IPS-20b (cell line): ENCODE data around the gene DEFB119.
"Not testable (repeated sequence)": the region's sequence is repeated elsewhere in the genome, so short reads cannot be mapped to it uniquely, and the experiment has no call there.

ENCODE experiments used
- H3K27ac ChIP-seq: one replicate; pipeline ENCODE4 v1.5.1; 2013; ENCODE audit warnings: low read length
- H3K27me3 ChIP-seq: 2 replicates; pipeline ENCODE4 v1.6.1; 2013; ENCODE audit warnings: mild to moderate bottlenecking, low read length, inconsistent platforms; ENCODE audit not compliant: insufficient read depth
- H3K36me3 ChIP-seq: 2 replicates; pipeline ENCODE4 v1.6.1; 2013; ENCODE audit warnings: low read depth, mild to moderate bottlenecking, inconsistent platforms, low read length, moderate library complexity; ENCODE audit not compliant: insufficient read depth
- H3K4me1 ChIP-seq: 2 replicates; pipeline ENCODE4 v1.6.1; 2013; ENCODE audit warnings: mild to moderate bottlenecking, control low read depth, inconsistent platforms, low read length, moderate library complexity; ENCODE audit not compliant: insufficient read depth
- H3K4me3 ChIP-seq: 2 replicates; pipeline ENCODE4 v1.5.1; 2013; ENCODE audit warnings: mild to moderate bottlenecking, low read length, inconsistent platforms
- H3K9ac ChIP-seq: 2 replicates; pipeline ENCODE4 v1.6.1; 2013; ENCODE audit warnings: low read depth, mild to moderate bottlenecking, inconsistent platforms, low read length, moderate library complexity
- H3K9me3 ChIP-seq: 2 replicates; pipeline ENCODE4 v1.6.1; 2013; ENCODE audit warnings: mild to moderate bottlenecking, low read depth, low read length, inconsistent platforms; ENCODE audit not compliant: insufficient read depth

Gene DEFB119, protein sequence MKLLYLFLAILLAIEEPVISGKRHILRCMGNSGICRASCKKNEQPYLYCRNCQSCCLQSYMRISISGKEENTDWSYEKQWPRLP

DNA sequence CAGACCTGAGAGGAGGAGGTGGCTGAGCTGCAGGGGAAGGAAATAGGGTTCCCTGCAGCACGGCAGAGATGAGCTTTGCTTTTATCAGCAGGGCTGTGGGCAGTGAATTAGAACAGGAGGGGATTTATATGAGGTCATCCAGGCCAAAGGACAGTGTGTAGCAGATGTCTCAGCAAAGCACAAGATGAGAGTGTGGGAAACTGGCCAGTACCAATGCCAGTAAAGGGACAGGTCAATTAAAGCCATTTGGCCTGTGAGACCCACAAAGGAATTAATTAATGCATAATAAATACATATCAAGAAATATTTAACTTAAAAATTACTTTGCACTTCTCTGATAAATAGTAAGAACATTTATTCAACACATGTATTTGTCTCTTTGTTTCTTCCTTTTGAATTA, at the start of gene DEFB119:
Gene DEFB119 (minus strand): TSS at position 101 of the 400 bp plus-strand sequence. CDS start 107 bp downstream, outside the sequence.
- no peak within 1 kb of the TSS for H3K9ac ChIP-seq
- H3K9me3 ChIP-seq: peaks cover 83% of the 10 kb centered on the region
- no peak within 1 kb of the TSS for H3K27ac ChIP-seq
- no peaks in the 10 kb centered on the region for H3K36me3 ChIP-seq
- no peak within 1 kb of the TSS for H3K4me3 ChIP-seq
- H3K4me1 ChIP-seq: no peaks in the 10 kb centered on the region
- H3K27me3 ChIP-seq: no peaks in the 10 kb centered on the region

GRCh38 chr20:31430568-31431115, 40.3 kb upstream of the DEFB119 start:
- H3K27ac ChIP-seq: no peak overlapping the region
- no peaks in the 10 kb centered on the region for H3K4me1 ChIP-seq
- H3K9me3 ChIP-seq: peaks cover 47% of the 10 kb centered on the region
- no peak overlapping the region for H3K9ac ChIP-seq
- no peak overlapping the region for H3K4me3 ChIP-seq
- no peaks in the 10 kb centered on the region for H3K36me3 ChIP-seq
- no peaks in the 10 kb centered on the region for H3K27me3 ChIP-seq

DNA sequence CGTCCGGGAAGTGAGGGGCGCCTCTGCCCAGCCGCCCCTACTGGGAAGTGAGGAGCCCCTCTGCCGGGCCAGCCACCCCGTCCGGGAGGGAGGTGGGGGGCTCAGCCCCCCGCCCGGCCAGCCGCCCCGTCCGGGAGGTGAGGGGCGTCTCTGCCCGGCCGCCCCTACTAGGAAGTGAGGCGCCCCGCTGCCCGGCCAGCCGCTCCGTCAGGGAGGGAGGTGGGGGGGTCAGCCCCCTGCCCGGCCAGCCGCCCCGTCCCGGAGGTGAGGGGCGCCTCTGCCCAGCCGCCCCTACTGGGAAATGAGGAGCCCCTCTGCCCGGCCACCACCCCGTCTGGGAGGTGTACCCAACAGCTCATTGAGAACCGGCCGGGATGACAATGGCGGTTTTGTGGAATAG, 37.2 kb upstream of the DEFB119 start:
- peaks cover 56% of the 10 kb centered on the region for H3K9me3 ChIP-seq
- not testable (repeated sequence) for H3K27ac ChIP-seq, H3K9ac ChIP-seq, H3K27me3 ChIP-seq, H3K36me3 ChIP-seq, H3K4me3 ChIP-seq, H3K4me1 ChIP-seq

DNA sequence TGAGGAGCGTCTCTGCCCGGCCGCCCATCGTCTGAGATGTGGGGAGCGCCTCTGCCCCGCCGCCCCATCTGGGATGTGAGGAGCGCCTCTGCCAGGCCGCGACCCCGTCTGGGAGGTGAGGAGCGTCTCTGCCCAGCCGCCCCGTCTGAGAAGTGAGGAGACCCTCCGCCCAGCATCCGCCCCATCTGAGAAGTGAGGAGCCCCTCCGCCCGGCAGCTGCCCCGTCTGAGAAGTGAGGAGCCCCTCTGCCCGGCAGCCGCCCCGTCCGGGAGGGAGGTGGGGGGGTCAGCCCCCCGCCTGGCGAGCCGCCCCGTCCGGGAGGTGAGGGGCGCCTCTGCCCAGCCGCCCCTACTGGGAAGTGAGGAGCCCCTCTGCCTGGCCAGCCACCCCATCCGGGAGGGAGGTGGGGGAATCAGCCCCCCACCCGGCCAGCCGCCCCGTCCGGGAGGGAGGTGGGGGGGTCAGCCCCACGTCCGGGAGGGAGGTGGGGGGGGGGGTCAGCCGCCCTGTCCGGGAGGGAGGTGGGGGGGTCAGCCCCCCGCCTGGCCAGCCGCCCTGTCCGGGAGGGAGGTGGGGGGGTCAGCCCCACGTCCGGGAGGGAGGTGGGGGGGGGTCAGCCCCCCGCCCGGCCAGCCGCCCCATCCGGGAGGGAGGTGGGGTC, 36.6 kb upstream of the DEFB119 start:
- not testable (repeated sequence) for H3K4me3 ChIP-seq, H3K4me1 ChIP-seq, H3K9ac ChIP-seq, H3K27ac ChIP-seq, H3K27me3 ChIP-seq, H3K36me3 ChIP-seq
- peaks cover 51% of the 10 kb centered on the region for H3K9me3 ChIP-seq

DNA sequence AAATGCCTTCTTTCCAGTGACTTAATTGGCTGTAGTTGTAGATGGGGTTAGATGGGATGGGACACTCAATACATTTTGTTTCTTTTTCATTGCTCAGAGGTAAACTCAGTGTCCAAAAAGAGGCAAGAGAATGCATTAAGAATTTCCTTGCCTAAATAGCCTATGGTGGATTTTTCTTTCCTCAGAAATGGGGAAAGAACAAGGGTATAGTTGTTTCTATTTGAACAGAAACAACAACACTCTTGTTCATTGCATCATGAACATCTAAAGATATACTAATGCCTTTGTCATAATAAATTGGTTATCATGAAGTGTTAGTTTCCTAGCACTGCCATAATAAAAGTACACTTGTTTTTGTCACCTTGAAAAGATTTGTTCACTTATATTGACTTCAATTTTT, 35.4 kb upstream of the DEFB119 start:
- no peaks in the 10 kb centered on the region for H3K4me1 ChIP-seq
- H3K9ac ChIP-seq: no peak overlapping the region
- H3K27ac ChIP-seq: no peak overlapping the region
- peaks cover 59% of the 10 kb centered on the region for H3K9me3 ChIP-seq
- H3K4me3 ChIP-seq: no peak overlapping the region
- no peaks in the 10 kb centered on the region for H3K36me3 ChIP-seq
- H3K27me3 ChIP-seq: no peaks in the 10 kb centered on the region

- no peaks in the 10 kb centered on the region for H3K27me3 ChIP-seq
- H3K4me3 ChIP-seq: no peak overlapping the region
- no peaks in the 10 kb centered on the region for H3K4me1 ChIP-seq
- H3K27ac ChIP-seq: no peak overlapping the region
- no peaks in the 10 kb centered on the region for H3K36me3 ChIP-seq
- peaks cover 74% of the 10 kb centered on the region for H3K9me3 ChIP-seq
- H3K9ac ChIP-seq: no peak overlapping the region
Observed at GRCh38 chr20:31418307-31418706, 27.9 kb upstream of the DEFB119 start.

- H3K9ac ChIP-seq: no peak overlapping the region
- H3K36me3 ChIP-seq: no peaks in the 10 kb centered on the region
- no peaks in the 10 kb centered on the region for H3K4me1 ChIP-seq
- no peaks in the 10 kb centered on the region for H3K27me3 ChIP-seq
- H3K27ac ChIP-seq: no peak overlapping the region
- peaks cover 82% of the 10 kb centered on the region for H3K9me3 ChIP-seq
- H3K4me3 ChIP-seq: no peak overlapping the region
Observed at GRCh38 chr20:31415653-31416052, 25.3 kb upstream of the DEFB119 start.

DNA sequence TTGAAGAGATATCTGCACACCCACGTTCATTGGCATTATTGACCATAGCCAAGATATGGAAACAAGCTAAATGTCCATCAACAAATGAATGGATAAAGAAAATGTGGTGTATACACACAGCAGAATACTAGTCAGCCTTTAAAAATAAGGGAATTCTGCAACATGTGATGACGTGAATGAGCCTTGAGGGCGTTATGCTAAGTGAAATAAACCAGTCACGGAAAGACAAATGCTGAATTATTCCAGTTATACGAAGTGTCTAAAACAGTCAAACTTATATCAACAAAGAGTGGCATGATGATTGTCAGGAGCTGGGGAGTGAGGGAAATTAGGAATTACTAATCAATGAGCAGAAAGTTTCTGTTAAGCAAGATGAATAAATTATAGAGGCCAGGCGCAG, 24.0 kb upstream of the DEFB119 start:
- Histone ChIP-seq H3K4me3 (no peak overlapping the region), H3K36me3 (no peaks in the 10 kb centered on the region), H3K9me3 (peaks cover 77% of the 10 kb centered on the region), H3K27me3 (no peaks in the 10 kb centered on the region), H3K4me1 (no peaks in the 10 kb centered on the region), H3K9ac (no peak overlapping the region), H3K27ac (no peak overlapping the region)

- Histone ChIP-seq H3K9ac (no peak overlapping the region), H3K27ac (no peak overlapping the region), H3K4me3 (no peak overlapping the region), H3K36me3 (no peaks in the 10 kb centered on the region), H3K4me1 (no peaks in the 10 kb centered on the region), H3K9me3 (peaks cover 78% of the 10 kb centered on the region), H3K27me3 (no peaks in the 10 kb centered on the region)
Observed at GRCh38 chr20:31410011-31410410, 19.6 kb upstream of the DEFB119 start.

- no peak within 1 kb of the TSS for H3K4me3 ChIP-seq
- peaks cover 86% of the 10 kb centered on the region for H3K9me3 ChIP-seq
- no peak within 1 kb of the TSS for H3K27ac ChIP-seq
- no peaks in the 10 kb centered on the region for H3K36me3 ChIP-seq
- no peaks in the 10 kb centered on the region for H3K4me1 ChIP-seq
- no peak within 1 kb of the TSS for H3K9ac ChIP-seq
- no peaks in the 10 kb centered on the region for H3K27me3 ChIP-seq
Observed at GRCh38 chr20:31406115-31406514, 15.7 kb upstream of the DEFB119 start, which contains the start of gene DEFB121. TSS of gene DEFB121 (minus strand) at chr20:31406215. CDS start at chr20:31406152, 63 bp downstream.

DNA sequence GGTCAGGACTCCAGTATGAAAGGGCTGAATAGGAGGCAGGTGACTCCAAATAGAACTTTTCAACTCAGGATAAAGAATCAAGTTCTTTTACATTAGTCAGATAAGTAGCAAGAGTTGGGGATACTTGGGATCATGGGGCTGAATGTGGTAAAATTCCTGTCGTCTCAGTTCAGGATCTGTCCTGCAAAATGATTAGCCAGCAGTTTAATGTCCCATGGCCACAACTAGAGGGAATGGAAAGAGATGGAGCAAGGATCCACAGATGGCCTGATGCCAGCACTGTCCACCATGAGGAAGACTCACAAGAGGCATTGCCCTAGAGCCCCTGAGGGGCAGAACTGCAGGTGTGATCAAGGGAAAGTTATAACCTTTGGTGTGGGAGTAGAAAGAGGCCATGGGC, 13.5 kb upstream of the DEFB119 start:
- Histone ChIP-seq H3K27me3 (no peaks in the 10 kb centered on the region), H3K27ac (no peak overlapping the region), H3K4me1 (no peaks in the 10 kb centered on the region), H3K36me3 (no peaks in the 10 kb centered on the region), H3K9me3 (peaks cover 96% of the 10 kb centered on the region), H3K9ac (no peak overlapping the region), H3K4me3 (no peak overlapping the region)

DNA sequence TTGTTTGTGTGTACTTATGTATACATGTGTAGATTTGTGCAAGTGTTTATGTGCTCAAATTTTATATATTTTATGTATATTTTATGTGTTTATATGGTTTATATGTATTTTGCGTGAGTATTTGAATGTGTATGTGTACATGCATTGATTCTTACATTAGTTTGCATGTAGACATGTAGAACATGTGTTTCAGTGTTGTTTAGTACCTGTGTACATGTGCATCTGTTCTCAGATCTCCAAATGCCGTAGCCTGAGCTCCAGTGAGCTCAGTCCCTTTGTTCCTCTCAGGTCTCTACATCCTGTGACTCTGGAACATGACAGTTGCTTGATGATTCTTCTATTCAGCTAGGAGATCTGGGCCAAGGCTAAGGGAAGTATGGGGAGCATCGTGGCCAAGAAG, 4.5 kb upstream of the DEFB119 start:
- no peaks in the 10 kb centered on the region for H3K4me1 ChIP-seq
- H3K9me3 ChIP-seq: peaks cover 77% of the 10 kb centered on the region
- no peaks in the 10 kb centered on the region for H3K27me3 ChIP-seq
- no peaks in the 10 kb centered on the region for H3K36me3 ChIP-seq
- no peak overlapping the region for H3K4me3 ChIP-seq
- no peak overlapping the region for H3K9ac ChIP-seq
- no peak overlapping the region for H3K27ac ChIP-seq
